MM.1S (cell line): ENCODE results near the gene CFAP58.
A peak's percentile ranks its signal among the peaks of the same experiment; 100 is the strongest.

ENCODE experiments used
- DNase-seq: peaks from one replicate; pipeline ENCODE4 v3.0.0-alpha.2; 2015
- H2AFZ ChIP-seq: fragments of 300-600 bp; sonication (generic); 2 replicates; pipeline ENCODE4 v1.6.0; 2016; ENCODE audit warnings: antibody characterized with exemption, low read length
- H3F3A ChIP-seq: fragments of 300-600 bp; sonication (generic); 2 replicates; pipeline ENCODE4 v1.6.1; 2016; ENCODE audit warnings: mild to moderate bottlenecking, antibody characterized with exemption, low read length, moderate library complexity, mixed read lengths; ENCODE audit not compliant: insufficient read depth
- H3K27ac ChIP-seq: fragments of 300-600 bp; sonication (generic); 2 replicates; pipeline ENCODE4 v1.5.1; 2016; ENCODE audit warnings: mild to moderate bottlenecking, low read length
- H3K27me3 ChIP-seq: fragments of 300-600 bp; sonication (generic); replicated peaks from 2 replicates; pipeline ENCODE4 v1.6.0; 2016; ENCODE audit warnings: low read length; ENCODE audit not compliant: insufficient read depth
- H3K36me3 ChIP-seq: fragments of 300-600 bp; sonication (generic); replicated peaks from 2 replicates; pipeline ENCODE4 v1.6.1; 2016; ENCODE audit warnings: mild to moderate bottlenecking, low read length, mixed read lengths; ENCODE audit not compliant: insufficient read depth
- H3K4me1 ChIP-seq: fragments of 300-600 bp; sonication (generic); 2 replicates; pipeline ENCODE4 v1.6.1; 2016; ENCODE audit warnings: low read length, mixed read lengths
- H3K4me2 ChIP-seq: fragments of 300-600 bp; sonication (generic); 2 replicates; pipeline ENCODE4 v1.6.0; 2016; ENCODE audit warnings: low read depth, low read length
- H3K4me3 ChIP-seq: fragments of 300-600 bp; sonication (generic); 2 replicates; pipeline ENCODE4 v1.5.1; 2016; ENCODE audit warnings: low read length, mixed read lengths
- H3K79me2 ChIP-seq: fragments of 300-600 bp; sonication (generic); 2 replicates; pipeline ENCODE4 v1.6.1; 2016; ENCODE audit warnings: mixed run types, low read length, mixed read lengths
- H3K9ac ChIP-seq: fragments of 300-600 bp; sonication (generic); 2 replicates; pipeline ENCODE4 v1.6.1; 2016; ENCODE audit warnings: low read length, mixed read lengths
- H3K9me2 ChIP-seq: fragments of 300-600 bp; sonication (generic); replicated peaks from 2 replicates; pipeline ENCODE4 v1.6.1; 2016; ENCODE audit warnings: mild to moderate bottlenecking, low read length, mixed read lengths; ENCODE audit not compliant: insufficient read depth
- H3K9me3 ChIP-seq: fragments of 300-600 bp; sonication (generic); replicated peaks from 2 replicates; pipeline ENCODE4 v1.6.1; 2016; ENCODE audit warnings: mild to moderate bottlenecking, low read length, mixed read lengths; ENCODE audit not compliant: insufficient read depth
- H4K20me1 ChIP-seq: fragments of 300-600 bp; sonication (generic); 2 replicates; pipeline ENCODE4 v1.6.1; 2016; ENCODE audit warnings: mild to moderate bottlenecking, low read length, moderate library complexity, mixed read lengths; ENCODE audit not compliant: insufficient read depth
- CTCF ChIP-seq: fragments of 300-600 bp; sonication (generic); IDR thresholded peaks from 2 replicates; pipeline ENCODE4 v1.5.1; 2016; ENCODE audit warnings: antibody characterized with exemption, low read length, mixed read lengths
- EZH2 ChIP-seq: fragments of 300-600 bp; sonication (generic); optimal IDR thresholded peaks from 2 replicates; pipeline ENCODE3; 2017; ENCODE audit warnings: low read depth, mild to moderate bottlenecking, antibody characterized with exemption, low read length, mixed read lengths
- EZH2phosphoT487 ChIP-seq: fragments of 300-600 bp; sonication (generic); IDR thresholded peaks from 2 replicates; pipeline ENCODE4 v1.6.1; 2018; ENCODE audit warnings: antibody characterized with exemption, low read length

CFAP58 gene

GRCh38 chr10:104307576-104308438, 45.8 kb upstream of the CFAP58 start:
- TF ChIP-seq EZH2 (no peak), CTCF (no peak), EZH2phosphoT487 (no peak)
- H3F3A ChIP-seq = peaks cover 14% of the 10 kb centered on the region; the same call in 1 of the 2 replicates
- H3K9ac ChIP-seq = no peak overlapping the region
- no peak overlapping the region for H3K4me3 ChIP-seq
- H2AFZ ChIP-seq = no peak overlapping the region
- no peaks in the 10 kb centered on the region for H4K20me1 ChIP-seq
- H3K27ac ChIP-seq = peak overlapping the region; percentile 40; the same call in 1 of the 2 replicates
- H3K4me2 ChIP-seq = peak overlapping the region; percentile 61
- no peaks in the 10 kb centered on the region for H3K9me2 ChIP-seq
- no peaks in the 10 kb centered on the region for H3K36me3 ChIP-seq
- H3K79me2 ChIP-seq = no peaks in the 10 kb centered on the region
- peaks cover 17% of the 10 kb centered on the region for H3K4me1 ChIP-seq
- no peaks in the 10 kb centered on the region for H3K27me3 ChIP-seq
- no peaks in the 10 kb centered on the region for H3K9me3 ChIP-seq
- no peak for DNase-seq

- no peaks in the 10 kb centered on the region for H4K20me1 ChIP-seq
- H3F3A ChIP-seq = peaks cover 14% of the 10 kb centered on the region; the same call in 1 of the 2 replicates
- no peaks in the 10 kb centered on the region for H3K9me3 ChIP-seq
- no peak overlapping the region for H3K9ac ChIP-seq
- H2AFZ ChIP-seq = no peak overlapping the region
- H3K27ac ChIP-seq = peak overlapping the region; percentile 40; the same call in 1 of the 2 replicates
- H3K79me2 ChIP-seq = no peaks in the 10 kb centered on the region
- no peaks in the 10 kb centered on the region for H3K27me3 ChIP-seq
- no peaks in the 10 kb centered on the region for H3K36me3 ChIP-seq
- no peak overlapping the region for H3K4me3 ChIP-seq
- peak overlapping the region; percentile 61 for H3K4me2 ChIP-seq
- peaks cover 17% of the 10 kb centered on the region for H3K4me1 ChIP-seq
- TF ChIP-seq CTCF = no peak
- TF ChIP-seq EZH2phosphoT487 = no peak
- no peak for TF ChIP-seq EZH2
- no peaks in the 10 kb centered on the region for H3K9me2 ChIP-seq
- DNase-seq = peak; percentile 69
Measured at GRCh38 chr10:104308439-104308903, 45.2 kb upstream of the CFAP58 start.

GRCh38 chr10:104309980-104310978, 43.4 kb upstream of the CFAP58 start:
- TF ChIP-seq EZH2phosphoT487 (no peak), CTCF (no peak), EZH2 (no peak)
- H3K4me2 ChIP-seq = no peak overlapping the region
- no peaks in the 10 kb centered on the region for H3K9me2 ChIP-seq
- H2AFZ ChIP-seq = no peak overlapping the region
- peaks cover 14% of the 10 kb centered on the region; the same call in 1 of the 2 replicates for H3F3A ChIP-seq
- DNase-seq = no peak
- no peak overlapping the region for H3K27ac ChIP-seq
- no peaks in the 10 kb centered on the region for H3K36me3 ChIP-seq
- no peaks in the 10 kb centered on the region for H3K9me3 ChIP-seq
- peaks cover 17% of the 10 kb centered on the region for H3K4me1 ChIP-seq
- no peak overlapping the region for H3K4me3 ChIP-seq
- H4K20me1 ChIP-seq = no peaks in the 10 kb centered on the region
- no peaks in the 10 kb centered on the region for H3K27me3 ChIP-seq
- H3K79me2 ChIP-seq = no peaks in the 10 kb centered on the region
- H3K9ac ChIP-seq = no peak overlapping the region
